Gastrocnemius medialis (tissue), 4 donors: ENCODE measurements around the gene ACOXL. TPM values are rescaled to one million over a fixed set of nuclear protein-coding genes. Genes with fewer than 3 reads are reported as not detected.

ENCODE experiments used
- ATAC-seq, 2 donors: fragments of 150-250 bp; one replicate each; pipeline ENCODE4 v1.9.1; 2016
- DNase-seq, 2 donors: peaks; one replicate each; pipeline ENCODE4 v3.0.0-alpha.2; 2019
- H3K27ac ChIP-seq, 4 donors: fragments of 200-600 bp; sonication (generic); 1 replicate in 1 of 4; 2 replicates in 3 of 4; pipeline ENCODE4 v1.5.1; 2016 to 2018; ENCODE audit warnings: mild to moderate bottlenecking in 2 of 4, moderate library complexity in 1 of 4
- H3K27me3 ChIP-seq, 3 donors: fragments of 200-600 bp; sonication (generic) in 2 of 3; 1 replicate in 1 of 3; 2 replicates in 2 of 3; pipeline versions ENCODE4 v1.5.1 to v1.6.0; 2016 to 2019; ENCODE audit warnings: mild to moderate bottlenecking in 1 of 3, moderate library complexity in 1 of 3
- H3K36me3 ChIP-seq, 2 donors: fragments of 200-600 bp; sonication (generic) in 1 of 2; one replicate each; pipeline ENCODE4 v1.5.1; 2017 to 2018
- H3K4me1 ChIP-seq, 2 donors: fragments of 200-600 bp; sonication (generic) in 1 of 2; one replicate each; pipeline ENCODE4 v1.5.1; 2016 to 2017; ENCODE audit warnings: mild to moderate bottlenecking in 2 of 2
- H3K4me3 ChIP-seq, 4 donors: fragments of 200-600 bp; sonication (generic) in 3 of 4; 1 replicate in 1 of 4; 2 replicates in 3 of 4; pipeline ENCODE4 v1.5.1; 2016 to 2019; ENCODE audit warnings: mild to moderate bottlenecking in 2 of 4
- H3K9me3 ChIP-seq, 3 donors: fragments of 200-600 bp; sonication (generic) in 2 of 3; 1 replicate in 1 of 3; 2 replicates in 2 of 3; pipeline ENCODE4 v1.5.1; 2016 to 2019
- POLR2A ChIP-seq, 2 donors: fragments of 450-650 bp; IDR thresholded peaks; one replicate each; pipeline ENCODE4 v1.6.1; 2017; ENCODE audit warnings: antibody characterized with exemption in 2 of 2, mild to moderate bottlenecking in 2 of 2, moderate library complexity in 2 of 2
- in situ Hi-C, 4 donors: fragments of 200-750 bp; cut with MboI; loops; one replicate each; pipeline versions ENCODE4 v1.15.0 to v1.8.0; 2017; ENCODE audit warnings: low sequenced_read_pairs in 4 of 4
- intact Hi-C: fragments of 100-400 bp; cut with DNase I; formaldehyde crosslinking; loops from one replicate; pipeline ENCODE4 v1.15.1; 2023; ENCODE audit warnings: low total_unique reads
- total RNA-seq, 4 donors: library from RNA; depleted of rRNA; stranded (reverse); fragments of >200 nt; gene quantifications; one replicate each; pipeline versions ENCODE4 v1.1.0 to v1.2.3, GENCODE V29; 2016
- TF ChIP-seq, protein P1 (sequence below), 5 experiments: fragments of 450-650 bp in 3 of 5; fragments of 200-600 bp in 2 of 5; sonication (generic) in 2 of 5; IDR thresholded peaks in 4 of 5; conservative IDR thresholded peaks in 1 of 5; 1 replicate in 4 of 5; 2 replicates in 1 of 5; pipeline ENCODE4 v1.5.1; 2016 to 2019; ENCODE audit warnings: antibody characterized with exemption in 5 of 5, mild to moderate bottlenecking in 3 of 5, moderate library complexity in 3 of 5

ACOXL gene
- total RNA-seq, 4 donors from 2014 or later = not detected

DNA sequence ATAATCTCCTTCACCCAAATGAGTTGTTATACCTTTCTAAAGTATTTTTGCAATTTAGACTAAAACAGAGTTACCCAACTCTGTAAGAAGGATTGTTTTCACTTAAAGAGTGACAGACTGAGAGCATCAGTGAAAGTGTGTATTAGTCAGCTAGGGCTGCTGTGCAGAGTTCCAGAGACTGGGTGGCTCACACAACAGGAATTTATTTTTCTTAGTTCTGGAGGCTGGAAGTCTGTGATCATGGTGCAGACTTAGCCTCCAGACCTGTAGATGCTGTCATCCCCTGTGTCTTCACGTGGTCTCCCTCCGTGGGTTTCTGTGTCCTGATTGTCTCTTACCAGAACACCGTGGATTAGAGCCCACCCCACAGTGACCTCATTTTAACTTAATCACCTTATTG lies 428.4 kb downstream of the ACOXL start:
- TF ChIP-seq, protein P1, sequence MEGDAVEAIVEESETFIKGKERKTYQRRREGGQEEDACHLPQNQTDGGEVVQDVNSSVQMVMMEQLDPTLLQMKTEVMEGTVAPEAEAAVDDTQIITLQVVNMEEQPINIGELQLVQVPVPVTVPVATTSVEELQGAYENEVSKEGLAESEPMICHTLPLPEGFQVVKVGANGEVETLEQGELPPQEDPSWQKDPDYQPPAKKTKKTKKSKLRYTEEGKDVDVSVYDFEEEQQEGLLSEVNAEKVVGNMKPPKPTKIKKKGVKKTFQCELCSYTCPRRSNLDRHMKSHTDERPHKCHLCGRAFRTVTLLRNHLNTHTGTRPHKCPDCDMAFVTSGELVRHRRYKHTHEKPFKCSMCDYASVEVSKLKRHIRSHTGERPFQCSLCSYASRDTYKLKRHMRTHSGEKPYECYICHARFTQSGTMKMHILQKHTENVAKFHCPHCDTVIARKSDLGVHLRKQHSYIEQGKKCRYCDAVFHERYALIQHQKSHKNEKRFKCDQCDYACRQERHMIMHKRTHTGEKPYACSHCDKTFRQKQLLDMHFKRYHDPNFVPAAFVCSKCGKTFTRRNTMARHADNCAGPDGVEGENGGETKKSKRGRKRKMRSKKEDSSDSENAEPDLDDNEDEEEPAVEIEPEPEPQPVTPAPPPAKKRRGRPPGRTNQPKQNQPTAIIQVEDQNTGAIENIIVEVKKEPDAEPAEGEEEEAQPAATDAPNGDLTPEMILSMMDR (IDR thresholded peaks at IDR 0.05 in 4 of 5, conservative IDR thresholded peaks at IDR 0.05 in 1 of 5) = no peak
- no peak for TF ChIP-seq POLR2A (IDR thresholded peaks at IDR 0.05)
- peak overlapping the region in 1 of 4 donors; percentile 74 for H3K27ac ChIP-seq
- H3K27me3 ChIP-seq = no peaks in the 10 kb centered on the region
- peaks cover 34 to 59% of the 10 kb centered on the region in 2 donors for H3K4me1 ChIP-seq
- intact Hi-C loops (loop anchor here (2.0 kb wide), 2 partner anchors 16 to 38 kb away; no protein-coding TSS in a partner anchor), in situ Hi-C loops (no loop called here)
- DNase-seq (no peak), ATAC-seq (no peak)
- no peaks in the 10 kb centered on the region for H3K36me3 ChIP-seq
- H3K4me3 ChIP-seq = no peak overlapping the region
- no peaks in the 10 kb centered on the region for H3K9me3 ChIP-seq

DNA sequence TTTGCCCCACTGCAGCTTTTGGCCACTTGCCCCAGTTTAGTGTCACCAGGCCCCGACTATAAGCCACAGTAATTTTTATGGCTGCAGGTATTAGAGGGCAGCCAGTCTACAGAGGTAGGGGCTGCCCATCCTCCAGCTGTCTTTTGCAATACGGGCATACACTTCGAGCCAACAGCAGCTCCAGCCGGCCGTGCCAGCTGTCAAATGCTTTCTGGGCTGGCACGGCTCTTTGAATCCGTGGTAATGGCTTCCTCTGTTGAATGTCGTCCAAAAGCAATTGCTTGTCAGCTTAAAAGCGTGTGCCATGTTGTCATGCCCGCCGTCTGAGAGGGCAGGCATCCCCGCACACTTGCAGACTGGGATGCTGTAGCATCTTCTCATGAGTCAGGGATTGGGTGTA lies 429.6 kb downstream of the ACOXL start:
- DNase-seq (peak; percentile 76 to 87), ATAC-seq (peak; percentile 90 to 93)
- no peak overlapping the region for H3K4me3 ChIP-seq
- TF ChIP-seq POLR2A (IDR thresholded peaks at IDR 0.05) = no peak
- TF ChIP-seq, protein P1 (IDR thresholded peaks at IDR 0.05 in 4 of 5, conservative IDR thresholded peaks at IDR 0.05 in 1 of 5) = no peak
- intact Hi-C loops = loop anchor here (2.0 kb wide), 2 partner anchors 17 to 39 kb away; no protein-coding TSS in a partner anchor
- H3K4me1 ChIP-seq = peaks cover 34 to 59% of the 10 kb centered on the region in 2 donors
- H3K36me3 ChIP-seq = peaks cover 0 to 11% of the 10 kb centered on the region in 2 donors
- H3K27me3 ChIP-seq = no peaks in the 10 kb centered on the region
- in situ Hi-C loops = no loop called here
- peak overlapping the region; percentile 62 to 76 (median 69) for H3K27ac ChIP-seq
- no peaks in the 10 kb centered on the region for H3K9me3 ChIP-seq

GRCh38 chr2:111162718-111163331 lies 430.5 kb downstream of the ACOXL start:
- TF ChIP-seq, protein P1 (IDR thresholded peaks at IDR 0.05 in 4 of 5, conservative IDR thresholded peaks at IDR 0.05 in 1 of 5) = no peak
- no peak for TF ChIP-seq POLR2A (IDR thresholded peaks at IDR 0.05)
- Histone ChIP-seq H3K9me3 (no peaks in the 10 kb centered on the region), H3K4me1 (peaks cover 36 to 62% of the 10 kb centered on the region in 2 donors), H3K4me3 (no peak overlapping the region), H3K27ac (peak overlapping the region; percentile 62 to 76 (median 69)), H3K27me3 (no peaks in the 10 kb centered on the region), H3K36me3 (peaks cover 0 to 11% of the 10 kb centered on the region in 2 donors)
- ATAC-seq (no peak), DNase-seq (no peak)
- intact Hi-C loops (no loop called here), in situ Hi-C loops (no loop called here)

DNA sequence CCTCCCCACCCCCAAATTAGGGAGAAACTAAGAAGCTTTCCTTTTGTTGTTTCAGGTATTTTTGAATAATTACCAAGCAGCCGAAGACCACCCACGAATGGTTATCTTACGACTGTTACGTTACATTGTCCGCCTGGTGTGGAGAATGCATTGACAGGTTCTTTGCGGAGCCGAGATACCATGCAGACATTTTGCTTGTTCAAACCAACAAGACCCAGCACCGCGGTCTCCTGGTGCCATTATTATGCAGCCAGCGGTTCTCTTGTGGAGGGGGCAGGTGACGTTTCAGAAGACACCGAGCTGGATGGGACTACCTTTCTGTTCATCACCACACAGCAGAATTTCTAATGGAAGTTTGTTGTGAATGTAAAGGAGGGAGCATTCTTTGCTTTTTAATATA lies 431.7 kb downstream of the ACOXL start:
- intact Hi-C loops = no loop called here
- H3K36me3 ChIP-seq = peaks cover 0 to 11% of the 10 kb centered on the region in 2 donors
- ATAC-seq (no peak), DNase-seq (no peak)
- H3K27me3 ChIP-seq = no peaks in the 10 kb centered on the region
- no peaks in the 10 kb centered on the region for H3K9me3 ChIP-seq
- peaks cover 36 to 64% of the 10 kb centered on the region in 2 donors for H3K4me1 ChIP-seq
- no peak overlapping the region for H3K4me3 ChIP-seq
- H3K27ac ChIP-seq = no peak overlapping the region
- TF ChIP-seq, protein P1 (IDR thresholded peaks at IDR 0.05 in 4 of 5, conservative IDR thresholded peaks at IDR 0.05 in 1 of 5) = no peak
- TF ChIP-seq POLR2A (IDR thresholded peaks at IDR 0.05) = no peak
- in situ Hi-C loops = no loop called here
